GM12801 (cell line): ENCODE measurements around the gene PPM1J.

Experiments
- TF ChIP-seq, protein P1 (sequence below): IDR thresholded peaks from one replicate; pipeline ENCODE4 v1.5.1; 2011; ENCODE audit warnings: control low read depth; ENCODE audit not compliant: insufficient read length; ENCODE audit errors: extremely low read depth

PPM1J gene

DNA sequence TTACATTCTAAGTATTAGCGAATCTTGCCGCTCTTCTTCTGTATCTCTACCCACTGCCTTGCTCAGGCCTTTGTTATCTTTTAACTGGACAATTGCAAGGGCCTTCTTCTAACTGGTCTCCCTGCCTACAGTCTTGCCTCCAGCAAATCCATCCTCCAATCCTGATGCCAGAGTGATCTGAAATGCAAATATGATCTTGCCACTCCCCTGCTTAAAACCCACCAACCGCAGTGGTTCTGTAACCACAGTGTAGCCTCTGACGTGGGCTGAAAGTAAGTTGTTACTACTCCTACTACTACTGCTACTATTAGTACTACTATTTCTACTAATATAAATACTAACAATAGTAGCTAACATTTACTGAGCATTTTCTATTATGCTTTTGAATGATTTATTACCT, 28.3 kb downstream of the PPM1J start:
- TF ChIP-seq, protein P1, sequence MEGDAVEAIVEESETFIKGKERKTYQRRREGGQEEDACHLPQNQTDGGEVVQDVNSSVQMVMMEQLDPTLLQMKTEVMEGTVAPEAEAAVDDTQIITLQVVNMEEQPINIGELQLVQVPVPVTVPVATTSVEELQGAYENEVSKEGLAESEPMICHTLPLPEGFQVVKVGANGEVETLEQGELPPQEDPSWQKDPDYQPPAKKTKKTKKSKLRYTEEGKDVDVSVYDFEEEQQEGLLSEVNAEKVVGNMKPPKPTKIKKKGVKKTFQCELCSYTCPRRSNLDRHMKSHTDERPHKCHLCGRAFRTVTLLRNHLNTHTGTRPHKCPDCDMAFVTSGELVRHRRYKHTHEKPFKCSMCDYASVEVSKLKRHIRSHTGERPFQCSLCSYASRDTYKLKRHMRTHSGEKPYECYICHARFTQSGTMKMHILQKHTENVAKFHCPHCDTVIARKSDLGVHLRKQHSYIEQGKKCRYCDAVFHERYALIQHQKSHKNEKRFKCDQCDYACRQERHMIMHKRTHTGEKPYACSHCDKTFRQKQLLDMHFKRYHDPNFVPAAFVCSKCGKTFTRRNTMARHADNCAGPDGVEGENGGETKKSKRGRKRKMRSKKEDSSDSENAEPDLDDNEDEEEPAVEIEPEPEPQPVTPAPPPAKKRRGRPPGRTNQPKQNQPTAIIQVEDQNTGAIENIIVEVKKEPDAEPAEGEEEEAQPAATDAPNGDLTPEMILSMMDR = no peak

GRCh38 chr1:112686417-112686816, 28.7 kb downstream of the PPM1J start:
- TF ChIP-seq, protein P1 = no peak

DNA sequence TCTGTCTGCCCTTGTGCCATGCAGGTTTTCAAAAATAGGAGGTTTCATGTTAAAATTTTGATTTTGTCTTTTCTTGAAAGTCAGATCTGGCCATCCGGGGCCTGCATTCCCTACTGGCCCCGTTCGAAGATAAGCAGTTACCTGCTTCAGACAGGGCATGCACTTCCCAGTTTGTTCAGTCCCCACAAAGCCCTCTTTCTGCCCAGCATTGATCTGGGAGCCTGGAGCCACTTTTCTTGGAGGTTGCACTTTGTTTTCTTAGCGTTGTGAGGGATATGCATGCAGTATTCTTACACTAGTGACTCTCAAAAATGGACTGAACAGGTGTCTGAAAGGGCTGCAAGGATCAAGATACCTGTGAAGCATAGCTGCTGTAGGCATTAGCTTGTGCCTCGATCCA, 29.2 kb downstream of the PPM1J start:
- TF ChIP-seq, protein P1 = no peak

DNA sequence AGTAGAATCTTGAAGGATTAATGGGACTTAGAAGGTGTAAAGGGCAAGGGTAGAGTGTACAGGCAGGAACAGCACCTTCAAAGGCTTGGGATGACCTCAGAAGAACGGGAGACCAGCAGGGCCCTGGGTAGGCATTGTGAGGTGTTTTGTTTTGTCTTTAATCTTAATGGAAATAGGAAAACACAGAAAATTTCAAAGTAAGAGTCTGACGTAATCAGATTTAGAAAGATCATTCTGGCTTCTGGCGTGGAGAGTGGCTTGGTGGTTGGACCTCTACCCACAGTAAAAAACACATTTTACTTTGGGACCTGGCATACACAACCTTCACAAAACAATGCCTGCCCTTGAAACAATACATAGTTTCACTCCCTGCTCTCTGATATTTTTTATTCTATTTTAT, 36.5 kb downstream of the PPM1J start:
- TF ChIP-seq, protein P1 = no peak

GRCh38 chr1:112677501-112677900, 37.6 kb downstream of the PPM1J start:
- TF ChIP-seq, protein P1 = no peak

- TF ChIP-seq, protein P1 = no peak
Observed at GRCh38 chr1:112676543-112676942, 38.6 kb downstream of the PPM1J start.

DNA sequence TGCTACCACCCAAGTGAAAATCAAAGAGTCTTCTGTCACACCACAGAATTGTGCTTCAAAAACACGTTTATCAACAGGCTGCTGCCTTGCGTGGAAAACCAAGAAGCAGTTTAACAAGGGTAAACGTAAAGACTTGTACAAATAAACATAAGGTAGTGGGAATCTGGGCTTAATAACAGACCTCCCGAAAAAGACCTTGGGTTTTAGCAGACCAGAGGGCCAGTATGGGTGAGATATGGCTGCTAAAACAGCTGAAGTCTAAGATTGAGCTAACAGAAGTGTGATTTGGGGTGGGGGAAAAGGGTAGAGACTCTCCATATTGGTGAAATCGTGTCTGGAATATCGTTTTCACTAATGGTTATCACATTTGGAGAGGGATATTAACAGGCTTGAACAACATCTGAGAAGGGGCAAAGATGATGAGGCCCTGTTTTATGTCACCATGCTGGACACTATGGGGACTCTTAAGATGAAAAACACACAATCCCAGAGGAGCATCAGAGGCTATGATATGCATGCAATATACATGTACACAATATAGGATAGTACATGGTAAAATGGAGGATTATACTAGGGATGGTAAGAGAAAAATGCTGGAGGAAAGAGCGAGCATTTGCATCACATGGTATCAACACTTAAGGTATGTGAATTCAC, 39.3 kb downstream of the PPM1J start:
- TF ChIP-seq, protein P1 = no peak
